HEK293 (cell line): ENCODE measurements around the gene MYOM3.

Source experiments
- CTCF ChIA-PET: fragments of 350-600 bp; formaldehyde crosslinking; extraction: SDS; loops from one replicate; lab custom pipeline; 2021; ENCODE audit warnings: antibody characterized with exemption; lab: Yijun Ruan, JAX
- POLR2A ChIA-PET: fragments of 300-600 bp; formaldehyde crosslinking; extraction: SDS; loops from one replicate; lab custom pipeline; 2020; ENCODE audit warnings: antibody characterized with exemption, inconsistent platforms; lab: Yijun Ruan, JAX
- H3K27ac ChIP-seq: fragments of 200-500 bp; sonication (Bioruptor generic); 2 replicates; pipeline ENCODE4 v1.5.1; 2014; ENCODE audit warnings: low read depth, low read length, control low read depth, inconsistent platforms; ENCODE audit errors: extremely low read depth
- H3K36me3 ChIP-seq, 2 experiments: fragments of 200-500 bp in 1 of 2; sonication (Bioruptor generic) in 1 of 2; 1 replicate in 1 of 2; 2 replicates in 1 of 2; pipeline ENCODE4 v1.5.1; 2014 to 2017; ENCODE audit warnings: inconsistent platforms in 2 of 2, low read length in 2 of 2; ENCODE audit not compliant: control insufficient read depth in 2 of 2, insufficient read depth in 1 of 2
- H3K4me1 ChIP-seq: fragments of 200-500 bp; sonication (Bioruptor generic); 2 replicates; pipeline ENCODE4 v1.5.1; 2014; ENCODE audit warnings: mild to moderate bottlenecking, low read length, inconsistent platforms; ENCODE audit not compliant: control insufficient read depth, insufficient read depth
- H3K4me3 ChIP-seq: 2 replicates; pipeline ENCODE4 v1.5.1; 2011; ENCODE audit warnings: low read depth, mild to moderate bottlenecking, control low read depth, low read length, moderate library complexity
- H3K9me3 ChIP-seq: fragments of 200-500 bp; sonication (Bioruptor generic); 2 replicates; pipeline ENCODE4 v1.5.1; 2014; ENCODE audit warnings: low read depth, low read length, inconsistent platforms; ENCODE audit not compliant: control insufficient read depth, insufficient read depth
- HOXA7 ChIP-seq: sonication (generic); formaldehyde crosslinking; IDR thresholded peaks from 2 replicates; pipeline ENCODE4 v1.8.1; 2022; ENCODE audit warnings: missing genetic modification reagents, borderline replicate concordance
- KLF17 ChIP-seq: fragments of 450-650 bp; formaldehyde crosslinking; IDR thresholded peaks from 2 replicates; pipeline ENCODE4 v1.5.1; 2016; ENCODE audit warnings: missing biosample characterization, missing genetic modification characterization
- MEIS1 ChIP-seq: sonication (generic); formaldehyde crosslinking; IDR thresholded peaks from 2 replicates; pipeline ENCODE4 v1.8.1; 2022; ENCODE audit warnings: missing genetic modification reagents, mild to moderate bottlenecking, borderline replicate concordance
- SETDB1 ChIP-seq: IDR thresholded peaks from one replicate; pipeline ENCODE4 v1.6.1; 2017; ENCODE audit warnings: mild to moderate bottlenecking, low read length, moderate library complexity, mixed read lengths; ENCODE audit not compliant: insufficient read length
- TRIM28 ChIP-seq: IDR thresholded peaks from 2 replicates; pipeline ENCODE4 v1.6.1; 2011; ENCODE audit warnings: low read length, control low read depth, borderline replicate concordance
- ZNF112 ChIP-seq: fragments of 450-650 bp; formaldehyde crosslinking; IDR thresholded peaks from 2 replicates; pipeline ENCODE4 v1.5.0; 2017; ENCODE audit warnings: missing biosample characterization, missing genetic modification characterization
- ZNF121 ChIP-seq: fragments of 450-650 bp; formaldehyde crosslinking; IDR thresholded peaks from 2 replicates; pipeline ENCODE4 v1.5.1; 2016; ENCODE audit warnings: missing biosample characterization, missing genetic modification characterization
- ZNF148 ChIP-seq: fragments of 450-650 bp; formaldehyde crosslinking; IDR thresholded peaks from 2 replicates; pipeline ENCODE4 v1.5.0; 2017; ENCODE audit warnings: missing biosample characterization, missing genetic modification characterization, borderline replicate concordance
- ZNF248 ChIP-seq: fragments of 450-650 bp; formaldehyde crosslinking; IDR thresholded peaks from 2 replicates; pipeline ENCODE4 v1.5.1; 2017; ENCODE audit warnings: missing biosample characterization, missing genetic modification characterization
- ZNF274 ChIP-seq, 2 experiments: fragments of 200-500 bp in 1 of 2; fragments of 450-650 bp in 1 of 2; sonication (Bioruptor generic) in 1 of 2; formaldehyde crosslinking in 1 of 2; IDR thresholded peaks; 2 replicates each; pipeline versions ENCODE4 v1.5.1 to v1.6.1; 2014 to 2016; ENCODE audit warnings: borderline replicate concordance in 1 of 2, inconsistent platforms in 1 of 2, low read length in 1 of 2, missing biosample characterization in 1 of 2, missing genetic modification characterization in 1 of 2
- ZNF391 ChIP-seq: fragments of 450-650 bp; formaldehyde crosslinking; IDR thresholded peaks from 2 replicates; pipeline ENCODE4 v1.5.1; 2016; ENCODE audit warnings: low read depth, missing biosample characterization, missing genetic modification characterization, borderline replicate concordance
- ZNF423 ChIP-seq: fragments of 450-650 bp; formaldehyde crosslinking; IDR thresholded peaks from 2 replicates; pipeline ENCODE4 v1.5.1; 2016; ENCODE audit warnings: missing biosample characterization, missing genetic modification characterization
- ZNF645 ChIP-seq: fragments of 450-650 bp; formaldehyde crosslinking; IDR thresholded peaks from 2 replicates; pipeline ENCODE4; 2016; ENCODE audit warnings: missing biosample characterization, missing genetic modification characterization
- ZNF664 ChIP-seq: fragments of 450-650 bp; formaldehyde crosslinking; IDR thresholded peaks from 2 replicates; pipeline ENCODE4 v1.5.1; 2016; ENCODE audit warnings: missing biosample characterization, missing genetic modification characterization
- ZNF768 ChIP-seq: fragments of 450-650 bp; formaldehyde crosslinking; IDR thresholded peaks from 2 replicates; pipeline ENCODE4 v1.5.1; 2018; ENCODE audit warnings: missing biosample characterization, mild to moderate bottlenecking, missing genetic modification characterization
- ZNF837 ChIP-seq: fragments of 450-650 bp; formaldehyde crosslinking; IDR thresholded peaks from 2 replicates; pipeline ENCODE4 v1.5.1; 2016; ENCODE audit warnings: missing biosample characterization, missing genetic modification characterization

The MYOM3 gene

GRCh38 chr1:24105368-24106160, 6.4 kb downstream of the MYOM3 start (continued):
- TF ChIP-seq TRIM28 = 0 out of 2 replicates have a peak, but pooled peaks have one; percentile 42
- TF ChIP-seq KLF17 (tag by site-specific recombination) = peak; percentile 89
- peak; percentile 52; the same call in 1 of the 2 replicates for TF ChIP-seq ZNF423 (tag by site-specific recombination)
- TF ChIP-seq ZNF112 (tag by site-specific recombination) = no peak

- H3K4me3 ChIP-seq = no peak overlapping the region
- CTCF ChIA-PET = interaction anchor here (0.6 kb wide), 1 partner anchor 415 kb away, joined by 3 read pairs; no protein-coding TSS in a partner anchor
- no peaks in the 10 kb centered on the region for H3K9me3 ChIP-seq
- POLR2A ChIA-PET = no interaction called here
- no peak for TF ChIP-seq ZNF248 (tag by site-specific recombination)
- no peak for TF ChIP-seq ZNF645 (tag by site-specific recombination)
- no peak for TF ChIP-seq HOXA7 (CRISPR knock-in tag)
- TF ChIP-seq ZNF121 (tag by site-specific recombination) = no peak
- TF ChIP-seq ZNF664 = no peak
- TF ChIP-seq MEIS1 (CRISPR knock-in tag) = no peak
- TF ChIP-seq ZNF391 (tag by site-specific recombination) = no peak
- TF ChIP-seq SETDB1 = no peak
- no peak for TF ChIP-seq ZNF274 (IDR thresholded peaks at IDR 0.05; ENCODE audit: low read length)
- TF ChIP-seq ZNF274 (tag by site-specific recombination; IDR thresholded peaks at IDR 0.05; ENCODE audit: borderline replicate concordance) = no peak
- no peaks in the 10 kb centered on the region for H3K36me3 ChIP-seq
- H3K4me1 ChIP-seq = 0 out of 2 replicates have a peak, but pooled peaks cover 2% of the 10 kb centered on the region
- no peak overlapping the region for H3K27ac ChIP-seq
Observed at GRCh38 chr1:24104854-24105253, 7.1 kb downstream of the MYOM3 start.

- Histone ChIP-seq H3K9me3 (no peaks in the 10 kb centered on the region), H3K4me1 (0 out of 2 replicates have a peak, but pooled peaks cover 2% of the 10 kb centered on the region), H3K27ac (no peak overlapping the region), H3K4me3 (no peak overlapping the region), H3K36me3 (no peaks in the 10 kb centered on the region)
- POLR2A ChIA-PET = no interaction called here
- CTCF ChIA-PET = interaction anchor here (0.6 to 1.5 kb wide), 4 partner anchors 33 to 159 kb away, joined by 3 to 5 read pairs (median 3); no protein-coding TSS in a partner anchor
- TF ChIP-seq ZNF837 (tag by site-specific recombination) (no peak), ZNF768 (tag by site-specific recombination) (peak; percentile 89), ZNF148 (tag by site-specific recombination) (no peak)
Observed at GRCh38 chr1:24103879-24104278, 8.1 kb downstream of the MYOM3 start.
